HFFc6 (cell line): ENCODE measurements around the gene SOBP. TPM values are rescaled to one million over a fixed set of nuclear protein-coding genes. Genes with fewer than 3 reads are reported as not detected.
A peak's percentile ranks its signal among the peaks of the same experiment; 100 is the strongest.

Source experiments
- DNase-seq: peaks from one replicate; pipeline ENCODE4 v3.0.0-alpha.2; 2018
- H3K27ac Mint-ChIP-seq: 2 replicates; pipeline ENCODE4 v1.8.0; 2020; ENCODE audit warnings: mild to moderate bottlenecking, mixed read lengths
- H3K27me3 Mint-ChIP-seq: 2 replicates; pipeline ENCODE4 v1.8.0; 2021; ENCODE audit warnings: mild to moderate bottlenecking, moderate library complexity, mixed read lengths; ENCODE audit not compliant: insufficient read depth
- H3K36me3 Mint-ChIP-seq: 2 replicates; pipeline ENCODE4 v1.8.0; 2021; ENCODE audit warnings: low read depth, mixed read lengths
- H3K4me1 Mint-ChIP-seq: 2 replicates; pipeline ENCODE4 v1.8.0; 2020; ENCODE audit warnings: low read depth, mixed read lengths
- H3K4me3 Mint-ChIP-seq: 2 replicates; pipeline ENCODE4 v1.8.0; 2020; ENCODE audit warnings: mild to moderate bottlenecking, moderate library complexity, mixed read lengths
- H3K9me3 Mint-ChIP-seq: 2 replicates; pipeline ENCODE4 v1.8.0; 2020; ENCODE audit warnings: mild to moderate bottlenecking, mixed read lengths
- total RNA-seq, 6 experiments: library from RNA; stranded (reverse); fragmentation: NEBNext Ultra II Directional; extraction: Animal tissue kit (Norgen Biotek cat#: 25700); gene quantifications; 2 replicates in 1 of 6; 3 replicates in 5 of 6; pipeline ENCODE4 v1.2.3, GENCODE V29; 2021
- TF ChIP-seq, protein P1 (sequence below): fragments of 200-600 bp; sonication (generic); IDR thresholded peaks from 2 replicates; pipeline ENCODE4 v1.5.0; 2021; ENCODE audit warnings: antibody characterized with exemption, mild to moderate bottlenecking

Gene SOBP
- total RNA-seq, 6 experiments from 2014 or later = 0.09 to 0.50 (median 0.15) TPM; not detected in 1

DNA sequence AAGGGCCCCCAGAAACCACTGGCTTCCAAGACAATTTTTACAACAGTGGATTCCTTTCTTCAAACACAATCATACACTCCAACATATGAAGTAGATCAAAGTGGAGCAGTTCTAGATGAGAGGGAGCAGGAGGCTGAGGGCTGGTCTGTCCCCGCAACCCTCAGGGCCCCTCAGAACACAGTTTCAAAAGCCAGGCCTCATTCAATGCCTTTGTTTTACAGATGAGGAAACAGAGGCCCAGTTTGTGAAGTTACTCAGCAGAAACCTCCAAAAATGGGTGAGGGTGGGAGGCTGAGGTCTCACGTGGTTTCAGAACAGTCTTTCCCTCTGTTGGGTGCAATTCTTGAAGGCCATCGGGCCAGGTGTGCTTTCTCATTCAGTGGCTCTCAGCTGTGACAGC is 199.3 kb downstream of the SOBP start:
- no peak for DNase-seq
- TF ChIP-seq, protein P1, sequence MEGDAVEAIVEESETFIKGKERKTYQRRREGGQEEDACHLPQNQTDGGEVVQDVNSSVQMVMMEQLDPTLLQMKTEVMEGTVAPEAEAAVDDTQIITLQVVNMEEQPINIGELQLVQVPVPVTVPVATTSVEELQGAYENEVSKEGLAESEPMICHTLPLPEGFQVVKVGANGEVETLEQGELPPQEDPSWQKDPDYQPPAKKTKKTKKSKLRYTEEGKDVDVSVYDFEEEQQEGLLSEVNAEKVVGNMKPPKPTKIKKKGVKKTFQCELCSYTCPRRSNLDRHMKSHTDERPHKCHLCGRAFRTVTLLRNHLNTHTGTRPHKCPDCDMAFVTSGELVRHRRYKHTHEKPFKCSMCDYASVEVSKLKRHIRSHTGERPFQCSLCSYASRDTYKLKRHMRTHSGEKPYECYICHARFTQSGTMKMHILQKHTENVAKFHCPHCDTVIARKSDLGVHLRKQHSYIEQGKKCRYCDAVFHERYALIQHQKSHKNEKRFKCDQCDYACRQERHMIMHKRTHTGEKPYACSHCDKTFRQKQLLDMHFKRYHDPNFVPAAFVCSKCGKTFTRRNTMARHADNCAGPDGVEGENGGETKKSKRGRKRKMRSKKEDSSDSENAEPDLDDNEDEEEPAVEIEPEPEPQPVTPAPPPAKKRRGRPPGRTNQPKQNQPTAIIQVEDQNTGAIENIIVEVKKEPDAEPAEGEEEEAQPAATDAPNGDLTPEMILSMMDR = no peak
- H3K9me3 Mint-ChIP-seq = no peaks in the 10 kb centered on the region
- peaks cover 27% of the 10 kb centered on the region for H3K4me1 Mint-ChIP-seq
- peaks cover 11% of the 10 kb centered on the region for H3K27me3 Mint-ChIP-seq
- H3K4me3 Mint-ChIP-seq = no peak overlapping the region
- no peak overlapping the region for H3K27ac Mint-ChIP-seq
- no peaks in the 10 kb centered on the region for H3K36me3 Mint-ChIP-seq

DNA sequence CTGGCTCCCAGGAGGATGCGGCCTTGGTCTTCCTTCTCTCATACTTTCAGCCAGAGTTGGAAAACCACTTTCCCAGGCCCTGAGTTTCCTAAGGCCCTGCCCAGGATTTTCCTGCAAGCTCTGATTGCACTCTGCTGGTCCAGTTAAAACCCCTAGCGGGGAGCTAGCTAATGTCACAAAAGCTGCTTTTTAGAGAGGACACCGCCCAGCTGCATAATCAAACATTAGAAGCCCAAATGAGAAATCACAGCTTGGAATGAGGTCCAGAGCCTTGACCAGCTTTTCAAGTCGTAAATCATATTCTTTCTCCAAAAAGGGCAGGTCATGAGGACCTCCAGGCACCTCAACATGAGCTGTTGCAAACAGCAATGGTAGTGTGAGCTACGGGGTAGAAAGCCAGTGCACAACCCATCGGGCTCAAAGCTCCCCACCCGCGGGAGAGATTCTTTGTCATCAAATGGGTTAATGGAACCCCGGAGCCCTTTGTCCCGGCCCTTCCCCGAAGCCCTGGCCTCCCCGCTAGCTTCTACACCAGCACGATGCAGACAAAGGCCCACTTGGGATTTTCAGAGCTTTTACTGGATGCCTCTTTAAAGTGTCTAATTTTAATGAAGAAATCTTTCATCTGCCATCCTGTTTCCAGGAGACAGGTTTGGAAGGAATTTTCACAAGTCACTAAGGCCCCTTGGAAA is 200.2 kb downstream of the SOBP start:
- Mint-ChIP-seq H3K4me3 (no peak overlapping the region), H3K4me1 (peaks cover 27% of the 10 kb centered on the region), H3K9me3 (no peaks in the 10 kb centered on the region), H3K36me3 (no peaks in the 10 kb centered on the region), H3K27ac (no peak overlapping the region), H3K27me3 (peaks cover 11% of the 10 kb centered on the region)
- DNase-seq = no peak
- TF ChIP-seq, protein P1 = no peak

DNA sequence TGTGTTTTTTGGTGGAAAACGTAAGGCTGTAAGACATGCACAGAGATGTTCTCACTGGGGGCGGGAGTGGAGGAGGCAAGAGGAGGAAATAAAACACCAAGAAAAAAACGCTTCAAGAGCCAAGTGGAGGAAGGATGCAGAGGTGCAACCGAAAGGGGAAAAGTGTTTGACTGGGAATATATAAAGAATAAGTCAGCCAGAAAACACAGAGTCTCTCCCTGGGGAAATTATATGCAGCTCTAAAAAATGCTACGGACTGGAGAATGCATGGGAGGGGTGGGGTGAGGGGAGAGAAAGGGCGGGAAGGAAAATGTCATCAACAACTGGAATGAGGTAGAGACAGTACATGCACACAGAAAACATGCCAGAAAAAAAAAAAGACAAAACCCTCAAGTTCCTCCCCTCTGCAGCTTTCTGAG is 200.7 kb downstream of the SOBP start:
- TF ChIP-seq, protein P1 = no peak
- no peaks in the 10 kb centered on the region for H3K9me3 Mint-ChIP-seq
- H3K4me1 Mint-ChIP-seq = peaks cover 27% of the 10 kb centered on the region
- no peak for DNase-seq
- H3K4me3 Mint-ChIP-seq = no peak overlapping the region
- H3K27ac Mint-ChIP-seq = no peak overlapping the region
- peaks cover 11% of the 10 kb centered on the region for H3K27me3 Mint-ChIP-seq
- no peaks in the 10 kb centered on the region for H3K36me3 Mint-ChIP-seq

DNA sequence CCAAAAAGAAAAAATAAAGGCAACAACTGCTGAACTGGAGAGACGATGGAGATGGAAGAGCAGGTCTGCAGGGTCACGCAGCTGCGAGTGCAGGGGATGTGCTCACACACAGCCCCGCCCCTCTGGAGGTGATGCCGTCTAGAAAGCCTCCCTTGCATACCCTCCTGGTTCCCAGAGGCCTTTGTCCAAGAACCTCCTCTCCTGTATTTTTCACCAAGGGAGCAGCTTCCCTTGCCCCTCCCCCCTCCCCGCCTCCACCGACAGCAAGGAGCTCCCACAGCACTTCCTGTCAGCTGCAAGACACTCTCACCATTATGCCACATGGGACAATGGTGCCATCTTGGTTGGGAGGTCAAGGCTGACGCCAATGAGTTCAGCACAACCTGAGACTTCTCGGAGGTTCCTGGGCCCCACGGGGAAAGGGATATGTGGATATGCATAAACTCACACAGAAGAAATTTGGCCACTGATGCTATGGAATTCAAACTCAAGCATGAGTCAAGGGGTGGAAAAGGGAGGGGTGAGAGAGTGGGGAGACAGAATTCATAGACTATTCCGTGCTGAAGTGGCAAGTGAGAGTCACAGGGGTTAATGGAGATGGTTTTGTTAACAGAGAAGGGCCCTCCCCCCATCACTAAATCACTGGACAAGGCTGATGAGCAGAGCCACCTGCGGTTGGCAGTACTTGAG is 201.3 kb downstream of the SOBP start:
- Mint-ChIP-seq H3K4me1 (peaks cover 27% of the 10 kb centered on the region), H3K27ac (peak overlapping the region; percentile 51; the same call in 1 of the 2 replicates), H3K9me3 (no peaks in the 10 kb centered on the region), H3K4me3 (no peak overlapping the region), H3K36me3 (no peaks in the 10 kb centered on the region), H3K27me3 (peaks cover 9% of the 10 kb centered on the region)
- TF ChIP-seq, protein P1 = no peak
- peak; percentile 58 for DNase-seq

DNA sequence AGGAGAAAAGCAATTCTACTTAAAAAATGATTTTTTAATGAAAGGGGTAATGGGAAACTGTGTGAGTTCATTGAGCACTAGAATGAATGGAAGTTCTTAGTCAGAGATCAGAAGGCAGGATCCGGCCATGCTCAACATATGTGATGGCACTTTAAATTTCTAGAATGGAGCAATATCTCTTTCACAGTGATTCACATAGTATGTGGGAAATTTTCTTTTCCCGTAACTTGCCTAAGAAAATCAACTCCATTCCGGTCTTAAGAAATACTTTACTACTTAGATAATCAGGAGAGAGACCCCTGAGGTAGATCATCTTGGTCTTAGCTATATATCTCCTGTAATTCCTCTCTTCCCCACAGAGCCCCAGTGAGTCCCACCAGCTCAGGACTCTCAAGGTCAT is 202.4 kb downstream of the SOBP start:
- no peaks in the 10 kb centered on the region for H3K9me3 Mint-ChIP-seq
- no peak overlapping the region for H3K4me3 Mint-ChIP-seq
- peak overlapping the region; percentile 62; the same call in 1 of the 2 replicates for H3K27ac Mint-ChIP-seq
- H3K36me3 Mint-ChIP-seq = no peaks in the 10 kb centered on the region
- peak; percentile 54 for DNase-seq
- H3K27me3 Mint-ChIP-seq = peaks cover 5% of the 10 kb centered on the region
- TF ChIP-seq, protein P1 = no peak
- H3K4me1 Mint-ChIP-seq = peaks cover 27% of the 10 kb centered on the region
